ENCODE data around the gene PTPRF. TPM values are rescaled to one million over a fixed set of nuclear protein-coding genes. Genes with fewer than 3 reads are reported as not detected.
A peak's percentile ranks its signal among the peaks of the same experiment; 100 is the strongest.
"Not testable (repeated sequence)": the region's sequence is repeated elsewhere in the genome, so short reads cannot be mapped to it uniquely, and the experiment has no call there.

The PTPRF gene
- polyA plus RNA-seq, 4 donors, result 194 to 244 (median 205) TPM

- DNase-seq (ENCODE audit: low read depth in 4 of 4, low spot score in 2 of 4), result no peak
These were observed 90.3 kb downstream of the PTPRF start for GRCh38 chr1:43620956-43621355.

- DNase-seq (ENCODE audit: low read depth in 4 of 4, low spot score in 2 of 4), result no peak
These were observed 90.7 kb downstream of the PTPRF start for GRCh38 chr1:43621386-43621785.

GRCh38 chr1:43621861-43622260 is 91.2 kb downstream of the PTPRF start:
- DNase-seq (ENCODE audit: low read depth in 4 of 4, low spot score in 2 of 4), result no peak

GRCh38 chr1:43622471-43622870 is 91.8 kb downstream of the PTPRF start:
- no peak for DNase-seq (ENCODE audit: low read depth in 4 of 4, low spot score in 2 of 4)

- DNase-seq (ENCODE audit: low read depth in 4 of 4, low spot score in 2 of 4), result no peak
These were observed 92.5 kb downstream of the PTPRF start for GRCh38 chr1:43622901-43623780.

GRCh38 chr1:43625063-43625780 is 94.5 kb downstream of the PTPRF start:
- no peak for DNase-seq (ENCODE audit: low read depth in 4 of 4, low spot score in 2 of 4)

- DNase-seq (ENCODE audit: low read depth in 4 of 4, low spot score in 2 of 4), result no peak
These were observed 101.5 kb downstream of the PTPRF start for GRCh38 chr1:43632135-43632670.

GRCh38 chr1:43634721-43635120 is 104.0 kb downstream of the PTPRF start:
- DNase-seq (ENCODE audit: low read depth in 4 of 4, low spot score in 2 of 4), result no peak

GRCh38 chr1:43636006-43636641 is 105.4 kb downstream of the PTPRF start:
- DNase-seq (ENCODE audit: low read depth in 4 of 4, low spot score in 2 of 4), result no peak

GRCh38 chr1:43637267-43637666 is 106.6 kb downstream of the PTPRF start:
- DNase-seq (ENCODE audit: low read depth in 4 of 4, low spot score in 2 of 4), result no peak

- DNase-seq (ENCODE audit: low read depth in 4 of 4, low spot score in 2 of 4), result not testable (repeated sequence)
These were observed 107.7 kb downstream of the PTPRF start for GRCh38 chr1:43638381-43638780.

- no peak for DNase-seq (ENCODE audit: low read depth in 4 of 4, low spot score in 2 of 4)
These were observed 109.5 kb downstream of the PTPRF start for GRCh38 chr1:43639976-43640794.

GRCh38 chr1:43644558-43644957 is 113.9 kb downstream of the PTPRF start:
- DNase-seq (ENCODE audit: low read depth in 4 of 4, low spot score in 2 of 4), result no peak

- no peak for DNase-seq (ENCODE audit: low read depth in 4 of 4, low spot score in 2 of 4)
These were observed 114.8 kb downstream of the PTPRF start for GRCh38 chr1:43645461-43645860.

GRCh38 chr1:43647331-43647730 is 116.6 kb downstream of the PTPRF start:
- not testable (repeated sequence) for DNase-seq (ENCODE audit: low read depth in 4 of 4, low spot score in 2 of 4)

- DNase-seq (ENCODE audit: low read depth in 4 of 4, low spot score in 2 of 4), result no peak
These were observed 117.7 kb downstream of the PTPRF start for GRCh38 chr1:43648221-43648847.

GRCh38 chr1:43648876-43649477 is 118.3 kb downstream of the PTPRF start:
- DNase-seq (ENCODE audit: low read depth in 4 of 4, low spot score in 2 of 4), result no peak

GRCh38 chr1:43650310-43651085 is 119.8 kb downstream of the PTPRF start:
- peak; percentile 95 to 98 (median 97) for DNase-seq (ENCODE audit: low read depth in 4 of 4, low spot score in 2 of 4)

GRCh38 chr1:43651188-43651587 is 120.5 kb downstream of the PTPRF start:
- no peak for DNase-seq (ENCODE audit: low read depth in 4 of 4, low spot score in 2 of 4)
